Breast epithelium (tissue), 4 donors: ENCODE data around the gene APEH. TPM values are rescaled to one million over a fixed set of nuclear protein-coding genes. Genes with fewer than 3 reads are reported as not detected.

Source experiments
- DNase-seq, 2 donors: peaks; one replicate each; pipeline ENCODE4 v3.0.0-alpha.2; 2019; ENCODE audit warnings: low spot score in 2 of 2
- H3K27ac ChIP-seq, 2 donors: fragments of 200-600 bp; sonication (generic) in 1 of 2; one replicate each; pipeline ENCODE4 v1.5.1; 2016 to 2019; ENCODE audit warnings: mild to moderate bottlenecking in 1 of 2
- H3K27me3 ChIP-seq, 2 donors: fragments of 200-600 bp; sonication (generic) in 1 of 2; one replicate each; pipeline versions ENCODE4 v1.5.1 to v1.6.0; 2017 to 2019; ENCODE audit warnings: control low read depth in 1 of 2, mild to moderate bottlenecking in 1 of 2
- H3K36me3 ChIP-seq: fragments of 200-600 bp; one replicate; pipeline ENCODE4 v1.5.1; 2019
- H3K4me1 ChIP-seq, 2 donors: fragments of 200-600 bp; sonication (generic); one replicate each; pipeline ENCODE4 v1.5.1; 2016 to 2019; ENCODE audit warnings: control low read depth in 1 of 2
- H3K4me3 ChIP-seq, 3 donors: fragments of 200-600 bp; sonication (generic); 1 replicate in 2 of 3; 2 replicates in 1 of 3; pipeline ENCODE4 v1.5.1; 2016 to 2019; ENCODE audit warnings: mild to moderate bottlenecking in 3 of 3, moderate library complexity in 2 of 3
- H3K9me3 ChIP-seq, 2 donors: fragments of 200-600 bp; sonication (generic) in 1 of 2; one replicate each; pipeline ENCODE4 v1.5.1; 2016 to 2019; ENCODE audit warnings: control low read depth in 1 of 2
- POLR2A ChIP-seq: fragments of 450-650 bp; IDR thresholded peaks from one replicate; pipeline ENCODE4 v1.6.1; 2016; ENCODE audit warnings: antibody characterized with exemption, mild to moderate bottlenecking, moderate library complexity
- POLR2AphosphoS5 ChIP-seq, 3 donors: sonication (generic); formaldehyde crosslinking; IDR thresholded peaks; one replicate each; pipeline ENCODE4 v1.6.1; 2017; ENCODE audit warnings: antibody characterized with exemption in 3 of 3
- intact Hi-C: fragments of 100-400 bp; cut with DNase I; formaldehyde crosslinking; loops from one replicate; pipeline ENCODE4 v1.15.1; 2023; ENCODE audit warnings: low total_unique reads
- total RNA-seq, 3 donors: library from RNA; depleted of rRNA; stranded (reverse); fragments of >200 nt; gene quantifications; one replicate each; pipeline ENCODE4 v1.1.0, GENCODE V29; 2016
- TF ChIP-seq, protein P1 (sequence below), 3 donors: fragments of 450-650 bp; IDR thresholded peaks; one replicate each; pipeline ENCODE4 v1.5.1; 2016 to 2017; ENCODE audit warnings: antibody characterized with exemption in 3 of 3, mild to moderate bottlenecking in 3 of 3, moderate library complexity in 3 of 3

Gene APEH
- total RNA-seq, 3 donors from 2014 or later: 69.5 to 80.0 (median 70.1) TPM

DNA sequence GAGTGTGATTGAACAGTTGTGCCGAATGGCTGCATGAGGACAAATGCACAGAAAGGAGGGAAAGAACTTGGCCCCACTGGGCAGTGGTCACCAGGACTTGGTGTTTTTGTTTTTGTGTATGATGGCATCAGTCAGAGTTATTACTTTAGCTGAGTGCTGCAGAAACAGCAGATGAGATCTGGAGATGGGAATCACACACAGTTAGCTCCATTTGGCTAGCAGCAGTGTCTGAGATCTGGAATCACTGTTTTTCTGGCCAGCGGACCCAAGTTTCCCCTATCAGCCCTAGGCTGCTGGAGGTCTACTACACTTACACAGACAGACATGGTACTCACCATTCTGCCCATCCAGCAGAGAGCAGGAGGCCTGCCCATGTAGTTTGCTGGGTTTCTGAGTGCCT is 45.9 kb upstream of the APEH start:
- no peak for TF ChIP-seq POLR2AphosphoS5 (IDR thresholded peaks at IDR 0.05)
- no peak for TF ChIP-seq POLR2A
- TF ChIP-seq, protein P1, sequence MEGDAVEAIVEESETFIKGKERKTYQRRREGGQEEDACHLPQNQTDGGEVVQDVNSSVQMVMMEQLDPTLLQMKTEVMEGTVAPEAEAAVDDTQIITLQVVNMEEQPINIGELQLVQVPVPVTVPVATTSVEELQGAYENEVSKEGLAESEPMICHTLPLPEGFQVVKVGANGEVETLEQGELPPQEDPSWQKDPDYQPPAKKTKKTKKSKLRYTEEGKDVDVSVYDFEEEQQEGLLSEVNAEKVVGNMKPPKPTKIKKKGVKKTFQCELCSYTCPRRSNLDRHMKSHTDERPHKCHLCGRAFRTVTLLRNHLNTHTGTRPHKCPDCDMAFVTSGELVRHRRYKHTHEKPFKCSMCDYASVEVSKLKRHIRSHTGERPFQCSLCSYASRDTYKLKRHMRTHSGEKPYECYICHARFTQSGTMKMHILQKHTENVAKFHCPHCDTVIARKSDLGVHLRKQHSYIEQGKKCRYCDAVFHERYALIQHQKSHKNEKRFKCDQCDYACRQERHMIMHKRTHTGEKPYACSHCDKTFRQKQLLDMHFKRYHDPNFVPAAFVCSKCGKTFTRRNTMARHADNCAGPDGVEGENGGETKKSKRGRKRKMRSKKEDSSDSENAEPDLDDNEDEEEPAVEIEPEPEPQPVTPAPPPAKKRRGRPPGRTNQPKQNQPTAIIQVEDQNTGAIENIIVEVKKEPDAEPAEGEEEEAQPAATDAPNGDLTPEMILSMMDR (IDR thresholded peaks at IDR 0.05): no peak
- H3K27me3 ChIP-seq: no peaks in the 10 kb centered on the region
- intact Hi-C loops: no loop called here
- no peak overlapping the region for H3K27ac ChIP-seq
- no peak overlapping the region for H3K4me3 ChIP-seq
- DNase-seq: no peak
- H3K9me3 ChIP-seq: peaks cover 0 to 3% of the 10 kb centered on the region in 2 donors
- H3K4me1 ChIP-seq: no peaks in the 10 kb centered on the region
- no peaks in the 10 kb centered on the region for H3K36me3 ChIP-seq

DNA sequence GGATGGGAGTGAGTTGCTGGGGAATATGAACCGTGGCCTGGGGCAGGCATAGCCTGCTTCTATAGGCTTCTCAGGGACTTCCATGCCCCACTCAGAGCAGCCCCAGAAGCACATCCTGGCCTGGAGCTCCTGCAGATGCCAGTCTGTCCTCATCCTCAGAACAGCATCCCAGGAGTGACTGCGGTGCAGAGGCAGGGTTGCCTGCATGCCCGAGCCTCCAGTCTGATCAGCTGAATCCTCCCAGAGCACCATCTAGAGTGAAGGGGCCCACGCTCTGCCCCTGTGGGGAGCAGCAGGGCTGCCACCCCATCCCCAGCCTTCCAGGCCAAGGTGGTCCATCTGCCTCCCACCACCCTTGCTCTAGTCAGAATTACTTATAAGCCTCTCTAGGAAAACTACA is 44.7 kb upstream of the APEH start:
- peaks cover 0 to 3% of the 10 kb centered on the region in 2 donors for H3K9me3 ChIP-seq
- no peaks in the 10 kb centered on the region for H3K27me3 ChIP-seq
- no peak overlapping the region for H3K27ac ChIP-seq
- intact Hi-C loops: no loop called here
- H3K36me3 ChIP-seq: no peaks in the 10 kb centered on the region
- no peaks in the 10 kb centered on the region for H3K4me1 ChIP-seq
- DNase-seq: no peak
- H3K4me3 ChIP-seq: no peak overlapping the region
- TF ChIP-seq POLR2A: no peak
- no peak for TF ChIP-seq POLR2AphosphoS5 (IDR thresholded peaks at IDR 0.05)
- TF ChIP-seq, protein P1 (IDR thresholded peaks at IDR 0.05): no peak

DNA sequence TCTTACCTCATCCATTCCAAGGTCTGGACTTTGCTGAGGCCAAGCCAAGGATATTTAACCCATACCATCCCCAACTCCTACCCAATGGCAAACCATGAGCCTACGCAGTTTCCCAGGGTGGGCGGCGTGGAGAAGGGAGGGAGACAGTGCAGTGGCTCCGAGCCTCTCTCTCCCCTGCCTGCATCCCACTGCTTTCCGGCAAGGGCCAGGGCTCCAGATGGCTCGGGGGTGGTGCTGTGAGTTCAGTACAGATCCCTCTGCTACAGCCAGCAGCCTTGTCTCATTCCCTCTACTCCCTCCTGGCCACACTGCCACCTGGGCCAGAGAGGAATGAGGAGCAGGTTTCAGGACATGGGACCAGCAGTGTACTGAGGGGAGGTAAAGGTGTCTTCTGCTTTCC is 44.3 kb upstream of the APEH start:
- no peak overlapping the region for H3K4me3 ChIP-seq
- no peak for DNase-seq
- H3K4me1 ChIP-seq: no peaks in the 10 kb centered on the region
- H3K27ac ChIP-seq: no peak overlapping the region
- H3K36me3 ChIP-seq: no peaks in the 10 kb centered on the region
- no peaks in the 10 kb centered on the region for H3K27me3 ChIP-seq
- intact Hi-C loops: no loop called here
- TF ChIP-seq POLR2AphosphoS5 (IDR thresholded peaks at IDR 0.05) (no peak), POLR2A (no peak)
- TF ChIP-seq, protein P1 (IDR thresholded peaks at IDR 0.05): no peak
- peaks cover 0 to 3% of the 10 kb centered on the region in 2 donors for H3K9me3 ChIP-seq

DNA sequence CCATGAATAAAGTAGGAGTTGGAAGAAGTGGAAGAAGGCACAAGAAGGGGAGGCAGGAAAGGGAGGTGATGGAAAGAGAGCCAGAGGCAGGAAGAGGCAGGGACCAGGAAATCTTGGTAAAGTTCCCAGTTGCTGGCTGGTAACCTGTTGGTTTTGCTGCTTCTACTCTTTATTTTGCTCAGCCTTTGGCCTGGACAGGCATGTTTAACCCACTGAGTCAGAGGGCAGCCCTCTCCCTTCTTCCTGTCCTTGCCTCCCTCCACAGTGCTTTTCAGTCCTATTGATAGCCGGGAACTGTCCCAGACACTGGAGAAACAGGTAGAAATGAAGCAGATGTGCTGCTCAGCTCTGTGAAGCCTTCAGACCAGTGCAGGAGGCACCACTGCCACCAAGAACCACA is 43.4 kb upstream of the APEH start:
- Histone ChIP-seq H3K27ac (no peak overlapping the region), H3K36me3 (no peaks in the 10 kb centered on the region), H3K27me3 (no peaks in the 10 kb centered on the region), H3K4me3 (no peak overlapping the region), H3K4me1 (no peaks in the 10 kb centered on the region), H3K9me3 (peaks cover 0 to 3% of the 10 kb centered on the region in 2 donors)
- DNase-seq: no peak
- TF ChIP-seq POLR2AphosphoS5 (IDR thresholded peaks at IDR 0.05) (no peak), POLR2A (no peak)
- TF ChIP-seq, protein P1 (IDR thresholded peaks at IDR 0.05): no peak
- intact Hi-C loops: no loop called here

DNA sequence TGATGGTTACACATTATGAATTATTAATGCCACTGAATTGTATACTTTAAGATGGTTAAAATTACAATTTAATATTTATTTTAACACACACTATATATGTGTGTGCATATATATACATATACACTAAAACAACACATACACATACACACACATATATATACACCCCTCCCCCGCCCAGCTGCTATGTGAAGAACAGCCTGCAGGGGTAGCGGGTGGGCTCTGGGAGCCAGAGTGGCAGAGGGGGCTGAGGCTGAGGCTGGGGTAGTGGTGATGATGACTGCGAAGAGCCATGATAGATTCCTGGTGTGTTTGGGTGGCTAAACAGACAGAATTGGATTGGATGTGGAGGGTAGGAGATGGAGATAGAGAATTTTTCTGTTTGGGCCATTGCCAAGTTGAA is 39.4 kb upstream of the APEH start:
- no peak for DNase-seq
- H3K4me1 ChIP-seq: no peaks in the 10 kb centered on the region
- no peak overlapping the region for H3K27ac ChIP-seq
- peaks cover 0 to 3% of the 10 kb centered on the region in 2 donors for H3K9me3 ChIP-seq
- TF ChIP-seq, protein P1 (IDR thresholded peaks at IDR 0.05): no peak
- TF ChIP-seq POLR2AphosphoS5 (IDR thresholded peaks at IDR 0.05) (no peak), POLR2A (no peak)
- H3K27me3 ChIP-seq: no peaks in the 10 kb centered on the region
- intact Hi-C loops: no loop called here
- no peaks in the 10 kb centered on the region for H3K36me3 ChIP-seq
- H3K4me3 ChIP-seq: no peak overlapping the region
